ENCODE results near the gene MTMR2. TPM values are rescaled to one million over a fixed set of nuclear protein-coding genes. Genes with fewer than 3 reads are reported as not detected.

MTMR2 gene
- 10 to 100 TPM; 36.9 to 37.8 TPM for total RNA-seq

GRCh38 chr11:95923728-95924413 is at the start of gene MTMR2:
Gene MTMR2, minus strand, starts transcription at chr11:95924107. Its CDS starts 153 bp downstream, at chr11:95923954.
- intact Hi-C loops (cut with micrococcal nuclease): loop anchor here (1.0 to 10.0 kb wide), 7 partner anchors 88 to 641 kb away; partner anchors contain the start of genes CEP57 and JRKL
- Mint-ChIP-seq H3K9me3 (no peaks in the 10 kb centered on the region), H3K27ac (peak within 1 kb of the TSS; percentile 99), H3K36me3 (no peaks in the 10 kb centered on the region), H3K27me3 (no peaks in the 10 kb centered on the region), H3K4me3 (peak within 1 kb of the TSS; percentile 100), H3K4me1 (ENCODE audit: low read depth) (peaks cover 30% of the 10 kb centered on the region)
- peak; percentile 72 for DNase-seq
- ChIA-PET CTCF (interaction anchor here (1.0 kb wide), 1 partner anchor 466 kb away, joined by 3 read pairs; the partner anchor contains the start of genes CCDC82 and JRKL), POLR2A (interaction anchor here (0.8 kb wide), 1 partner anchor 135 kb away, joined by 3 read pairs; the partner anchor contains the start of gene FAM76B)

GRCh38 chr11:95972060-95972459 is 48.2 kb upstream of the MTMR2 start:
- Mint-ChIP-seq H3K36me3 (peaks cover 4% of the 10 kb centered on the region), H3K27ac (no peak overlapping the region), H3K4me1 (ENCODE audit: low read depth) (no peaks in the 10 kb centered on the region), H3K27me3 (no peaks in the 10 kb centered on the region), H3K4me3 (no peak overlapping the region), H3K9me3 (peaks cover 2% of the 10 kb centered on the region)
- DNase-seq: no peak
- intact Hi-C loops (cut with micrococcal nuclease): no loop called here
- ChIA-PET CTCF (no interaction called here), POLR2A (interaction anchor here (0.6 kb wide), 1 partner anchor 19 kb away, joined by 7 read pairs; no protein-coding TSS in a partner anchor)

GRCh38 chr11:95968585-95968984 is 44.7 kb upstream of the MTMR2 start:
- intact Hi-C loops (cut with micrococcal nuclease): no loop called here
- Mint-ChIP-seq H3K9me3 (peaks cover 2% of the 10 kb centered on the region), H3K4me3 (no peak overlapping the region), H3K36me3 (no peaks in the 10 kb centered on the region), H3K27ac (no peak overlapping the region), H3K4me1 (ENCODE audit: low read depth) (no peaks in the 10 kb centered on the region), H3K27me3 (no peaks in the 10 kb centered on the region)
- POLR2A ChIA-PET: no interaction called here
- no peak for DNase-seq
- CTCF ChIA-PET: interaction anchor here (1.0 kb wide), 1 partner anchor 132 kb away, joined by 3 read pairs; no protein-coding TSS in a partner anchor

- ChIA-PET CTCF (interaction anchor here (0.7 kb wide), 1 partner anchor 113 kb away, joined by 3 read pairs; no protein-coding TSS in a partner anchor), POLR2A (no interaction called here)
- H3K4me1 Mint-ChIP-seq (ENCODE audit: low read depth): no peaks in the 10 kb centered on the region
- H3K27me3 Mint-ChIP-seq: no peaks in the 10 kb centered on the region
- H3K36me3 Mint-ChIP-seq: no peaks in the 10 kb centered on the region
- intact Hi-C loops (cut with micrococcal nuclease): no loop called here
- peaks cover 2% of the 10 kb centered on the region for H3K9me3 Mint-ChIP-seq
- H3K27ac Mint-ChIP-seq: no peak overlapping the region
- DNase-seq: no peak
- no peak overlapping the region for H3K4me3 Mint-ChIP-seq
Observed at GRCh38 chr11:95964281-95964680, 40.4 kb upstream of the MTMR2 start.

GRCh38 chr11:95961758-95962157 is 37.9 kb upstream of the MTMR2 start:
- Mint-ChIP-seq H3K4me3 (no peak overlapping the region), H3K4me1 (ENCODE audit: low read depth) (no peaks in the 10 kb centered on the region), H3K36me3 (no peaks in the 10 kb centered on the region), H3K9me3 (no peaks in the 10 kb centered on the region), H3K27ac (no peak overlapping the region), H3K27me3 (no peaks in the 10 kb centered on the region)
- intact Hi-C loops (cut with micrococcal nuclease): no loop called here
- CTCF ChIA-PET: no interaction called here
- no peak for DNase-seq
- POLR2A ChIA-PET: no interaction called here

GRCh38 chr11:95950905-95951304 is 27.0 kb upstream of the MTMR2 start:
- CTCF ChIA-PET: no interaction called here
- Mint-ChIP-seq H3K4me1 (ENCODE audit: low read depth) (no peaks in the 10 kb centered on the region), H3K4me3 (no peak overlapping the region), H3K9me3 (peaks cover 5% of the 10 kb centered on the region), H3K27me3 (no peaks in the 10 kb centered on the region), H3K36me3 (peaks cover 8% of the 10 kb centered on the region), H3K27ac (no peak overlapping the region)
- POLR2A ChIA-PET: no interaction called here
- intact Hi-C loops (cut with micrococcal nuclease): no loop called here
- DNase-seq: no peak

- Mint-ChIP-seq H3K4me1 (ENCODE audit: low read depth) (no peaks in the 10 kb centered on the region), H3K36me3 (peaks cover 21% of the 10 kb centered on the region), H3K27ac (no peak overlapping the region), H3K4me3 (no peak overlapping the region), H3K9me3 (peaks cover 27% of the 10 kb centered on the region), H3K27me3 (no peaks in the 10 kb centered on the region)
- POLR2A ChIA-PET: no interaction called here
- CTCF ChIA-PET: no interaction called here
- no peak for DNase-seq
- intact Hi-C loops (cut with micrococcal nuclease): no loop called here
Observed at GRCh38 chr11:95948637-95949036, 24.7 kb upstream of the MTMR2 start.

- ChIA-PET CTCF (no interaction called here), POLR2A (no interaction called here)
- no peak overlapping the region for H3K27ac Mint-ChIP-seq
- no peak for DNase-seq
- no peaks in the 10 kb centered on the region for H3K4me1 Mint-ChIP-seq (ENCODE audit: low read depth)
- peaks cover 27% of the 10 kb centered on the region for H3K9me3 Mint-ChIP-seq
- intact Hi-C loops (cut with micrococcal nuclease): no loop called here
- no peak overlapping the region for H3K4me3 Mint-ChIP-seq
- H3K36me3 Mint-ChIP-seq: peaks cover 21% of the 10 kb centered on the region
- H3K27me3 Mint-ChIP-seq: no peaks in the 10 kb centered on the region
Observed at GRCh38 chr11:95944623-95945022, 20.7 kb upstream of the MTMR2 start.

- H3K9me3 Mint-ChIP-seq: peaks cover 27% of the 10 kb centered on the region
- no peaks in the 10 kb centered on the region for H3K4me1 Mint-ChIP-seq (ENCODE audit: low read depth)
- no peak overlapping the region for H3K4me3 Mint-ChIP-seq
- ChIA-PET POLR2A (no interaction called here), CTCF (no interaction called here)
- no peaks in the 10 kb centered on the region for H3K27me3 Mint-ChIP-seq
- DNase-seq: no peak
- H3K36me3 Mint-ChIP-seq: peaks cover 15% of the 10 kb centered on the region
- intact Hi-C loops (cut with micrococcal nuclease): no loop called here
- no peak overlapping the region for H3K27ac Mint-ChIP-seq
Observed at GRCh38 chr11:95943546-95943945, 19.6 kb upstream of the MTMR2 start.

- peaks cover 4% of the 10 kb centered on the region for H3K9me3 Mint-ChIP-seq
- no peak overlapping the region for H3K27ac Mint-ChIP-seq
- POLR2A ChIA-PET: no interaction called here
- intact Hi-C loops (cut with micrococcal nuclease): no loop called here
- CTCF ChIA-PET: no interaction called here
- H3K4me3 Mint-ChIP-seq: no peak overlapping the region
- H3K4me1 Mint-ChIP-seq (ENCODE audit: low read depth): no peaks in the 10 kb centered on the region
- no peak for DNase-seq
- H3K27me3 Mint-ChIP-seq: no peaks in the 10 kb centered on the region
- H3K36me3 Mint-ChIP-seq: peaks cover under 1% of the 10 kb centered on the region
Observed at GRCh38 chr11:95939091-95939490, 15.2 kb upstream of the MTMR2 start.

- ChIA-PET POLR2A (no interaction called here), CTCF (no interaction called here)
- Mint-ChIP-seq H3K4me3 (no peak overlapping the region), H3K4me1 (ENCODE audit: low read depth) (no peaks in the 10 kb centered on the region), H3K36me3 (no peaks in the 10 kb centered on the region), H3K27ac (no peak overlapping the region), H3K27me3 (no peaks in the 10 kb centered on the region), H3K9me3 (no peaks in the 10 kb centered on the region)
- intact Hi-C loops (cut with micrococcal nuclease): no loop called here
- no peak for DNase-seq
Observed at GRCh38 chr11:95937358-95937757, 13.5 kb upstream of the MTMR2 start.

GRCh38 chr11:95933594-95933993 is 9.7 kb upstream of the MTMR2 start:
- intact Hi-C loops (cut with micrococcal nuclease): no loop called here
- Mint-ChIP-seq H3K36me3 (peaks cover 6% of the 10 kb centered on the region), H3K27ac (no peak overlapping the region), H3K27me3 (no peaks in the 10 kb centered on the region), H3K4me1 (ENCODE audit: low read depth) (no peaks in the 10 kb centered on the region), H3K4me3 (no peak overlapping the region), H3K9me3 (peaks cover 9% of the 10 kb centered on the region)
- no peak for DNase-seq
- ChIA-PET POLR2A (no interaction called here), CTCF (no interaction called here)

- ChIA-PET CTCF (interaction anchor here (0.7 kb wide), 1 partner anchor 458 kb away, joined by 3 read pairs; the partner anchor contains the start of gene CCDC82), POLR2A (no interaction called here)
- Mint-ChIP-seq H3K4me1 (ENCODE audit: low read depth) (no peaks in the 10 kb centered on the region), H3K36me3 (peaks cover 6% of the 10 kb centered on the region), H3K9me3 (peaks cover 9% of the 10 kb centered on the region), H3K4me3 (no peak overlapping the region), H3K27ac (no peak overlapping the region), H3K27me3 (no peaks in the 10 kb centered on the region)
- DNase-seq: no peak
- intact Hi-C loops (cut with micrococcal nuclease): no loop called here
Observed at GRCh38 chr11:95931916-95932315, 8.0 kb upstream of the MTMR2 start.
